Mucosa of gallbladder (tissue), 1 donor: ENCODE data around the gene CYP3A4. TPM values are rescaled to one million over a fixed set of nuclear protein-coding genes. Genes with fewer than 3 reads are reported as not detected.
A peak's percentile ranks its signal among the peaks of the same experiment; 100 is the strongest.
"Not testable (repeated sequence)": the region's sequence is repeated elsewhere in the genome, so short reads cannot be mapped to it uniquely, and the experiment has no call there.

Experiments
- DNase-seq: peaks from one replicate; pipeline ENCODE4 v3.0.0-alpha.2; 2020; ENCODE audit warnings: low spot score
- total RNA-seq: library from RNA; stranded (reverse); gene quantifications from one replicate; pipeline ENCODE4 v1.2.1, GENCODE V29; 2021
- donor health status: DM: no; HTN: no; CAD: no.

The CYP3A4 gene
- total RNA-seq, 1 donor from 2014 or later, result 9.7 TPM

GRCh38 chr7:99752356-99752755 lies 31.6 kb downstream of the CYP3A4 start:
- DNase-seq, result peak; percentile 67

GRCh38 chr7:99751322-99752052 lies 32.5 kb downstream of the CYP3A4 start:
- DNase-seq, result peak; percentile 46

- DNase-seq, result no peak
Observed at GRCh38 chr7:99748846-99749579, 35.0 kb downstream of the CYP3A4 start.

GRCh38 chr7:99746915-99747314 lies 37.1 kb downstream of the CYP3A4 start:
- DNase-seq, result not testable (repeated sequence)

- not testable (repeated sequence) for DNase-seq
Observed at GRCh38 chr7:99745395-99745794, 38.6 kb downstream of the CYP3A4 start.

GRCh38 chr7:99742737-99743394 lies 41.1 kb downstream of the CYP3A4 start:
- no peak for DNase-seq

- DNase-seq, result no peak
Observed at GRCh38 chr7:99741441-99741795, 42.6 kb downstream of the CYP3A4 start.

GRCh38 chr7:99740573-99741440 lies 43.2 kb downstream of the CYP3A4 start:
- no peak for DNase-seq

GRCh38 chr7:99739699-99740572 lies 44.0 kb downstream of the CYP3A4 start:
- no peak for DNase-seq

- no peak for DNase-seq
Observed at GRCh38 chr7:99737726-99738125, 46.3 kb downstream of the CYP3A4 start.

- DNase-seq, result not testable (repeated sequence)
Observed at GRCh38 chr7:99736667-99737066, 47.3 kb downstream of the CYP3A4 start.

GRCh38 chr7:99734987-99735386 lies 49.0 kb downstream of the CYP3A4 start, which contains the start of gene CYP3A7:
CYP3A7 (minus strand) TSS chr7:99735196; CDS start chr7:99735093, 103 bp downstream.
- DNase-seq, result peak; percentile 61

- no peak for DNase-seq
Observed at GRCh38 chr7:99733448-99733847, 50.5 kb downstream of the CYP3A4 start.

GRCh38 chr7:99733003-99733402 lies 51.0 kb downstream of the CYP3A4 start:
- peak; percentile 27 for DNase-seq

- no peak for DNase-seq
Observed at GRCh38 chr7:99731638-99732374, 52.2 kb downstream of the CYP3A4 start.

GRCh38 chr7:99730992-99731391 lies 53.0 kb downstream of the CYP3A4 start:
- DNase-seq, result no peak

- DNase-seq, result no peak
Observed at GRCh38 chr7:99730238-99730810, 53.7 kb downstream of the CYP3A4 start.

GRCh38 chr7:99729486-99730237 lies 54.3 kb downstream of the CYP3A4 start:
- DNase-seq, result peak; percentile 37

- DNase-seq, result no peak
Observed at GRCh38 chr7:99728615-99729014, 55.4 kb downstream of the CYP3A4 start.
